B cell (primary cell): ENCODE results near the gene CSNK1G3.

Experiments used
- EZH2 ChIP-seq: IDR thresholded peaks from 2 replicates; pipeline ENCODE4 v1.6.1; 2012; ENCODE audit warnings: borderline replicate concordance, low read depth, mild to moderate bottlenecking, moderate library complexity, low read length; ENCODE audit not compliant: insufficient read depth, poor library complexity, severe bottlenecking
- TF ChIP-seq, protein P1 (sequence below): fragments of 200-600 bp; IDR thresholded peaks from one replicate; pipeline ENCODE4 v1.8.0; 2022; ENCODE audit warnings: antibody characterized with exemption, mild to moderate bottlenecking

DNA sequence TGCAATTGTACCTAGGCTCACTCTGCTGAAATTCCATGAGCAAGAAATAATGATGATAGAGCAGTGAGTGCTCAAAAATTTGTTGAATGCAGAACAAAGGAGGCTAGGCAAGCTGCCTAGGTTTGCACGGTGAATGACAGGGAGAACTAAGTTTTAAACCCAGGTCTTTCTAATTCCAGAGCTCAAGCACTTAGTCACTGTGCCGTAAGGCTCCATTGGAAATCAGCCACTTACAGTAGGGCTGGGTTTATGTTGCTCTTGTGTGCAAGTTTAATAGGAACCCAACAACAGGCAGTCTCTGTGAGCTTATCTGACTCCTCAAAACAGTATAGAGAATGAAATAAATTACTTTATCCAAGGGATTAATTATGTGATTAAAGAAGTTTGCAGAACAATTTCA, 147.0 kb downstream of the CSNK1G3 start:
- TF ChIP-seq, protein P1, sequence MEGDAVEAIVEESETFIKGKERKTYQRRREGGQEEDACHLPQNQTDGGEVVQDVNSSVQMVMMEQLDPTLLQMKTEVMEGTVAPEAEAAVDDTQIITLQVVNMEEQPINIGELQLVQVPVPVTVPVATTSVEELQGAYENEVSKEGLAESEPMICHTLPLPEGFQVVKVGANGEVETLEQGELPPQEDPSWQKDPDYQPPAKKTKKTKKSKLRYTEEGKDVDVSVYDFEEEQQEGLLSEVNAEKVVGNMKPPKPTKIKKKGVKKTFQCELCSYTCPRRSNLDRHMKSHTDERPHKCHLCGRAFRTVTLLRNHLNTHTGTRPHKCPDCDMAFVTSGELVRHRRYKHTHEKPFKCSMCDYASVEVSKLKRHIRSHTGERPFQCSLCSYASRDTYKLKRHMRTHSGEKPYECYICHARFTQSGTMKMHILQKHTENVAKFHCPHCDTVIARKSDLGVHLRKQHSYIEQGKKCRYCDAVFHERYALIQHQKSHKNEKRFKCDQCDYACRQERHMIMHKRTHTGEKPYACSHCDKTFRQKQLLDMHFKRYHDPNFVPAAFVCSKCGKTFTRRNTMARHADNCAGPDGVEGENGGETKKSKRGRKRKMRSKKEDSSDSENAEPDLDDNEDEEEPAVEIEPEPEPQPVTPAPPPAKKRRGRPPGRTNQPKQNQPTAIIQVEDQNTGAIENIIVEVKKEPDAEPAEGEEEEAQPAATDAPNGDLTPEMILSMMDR: no peak
- TF ChIP-seq EZH2: no peak
